ENCODE data around the gene EXD3.

EXD3 gene

DNA sequence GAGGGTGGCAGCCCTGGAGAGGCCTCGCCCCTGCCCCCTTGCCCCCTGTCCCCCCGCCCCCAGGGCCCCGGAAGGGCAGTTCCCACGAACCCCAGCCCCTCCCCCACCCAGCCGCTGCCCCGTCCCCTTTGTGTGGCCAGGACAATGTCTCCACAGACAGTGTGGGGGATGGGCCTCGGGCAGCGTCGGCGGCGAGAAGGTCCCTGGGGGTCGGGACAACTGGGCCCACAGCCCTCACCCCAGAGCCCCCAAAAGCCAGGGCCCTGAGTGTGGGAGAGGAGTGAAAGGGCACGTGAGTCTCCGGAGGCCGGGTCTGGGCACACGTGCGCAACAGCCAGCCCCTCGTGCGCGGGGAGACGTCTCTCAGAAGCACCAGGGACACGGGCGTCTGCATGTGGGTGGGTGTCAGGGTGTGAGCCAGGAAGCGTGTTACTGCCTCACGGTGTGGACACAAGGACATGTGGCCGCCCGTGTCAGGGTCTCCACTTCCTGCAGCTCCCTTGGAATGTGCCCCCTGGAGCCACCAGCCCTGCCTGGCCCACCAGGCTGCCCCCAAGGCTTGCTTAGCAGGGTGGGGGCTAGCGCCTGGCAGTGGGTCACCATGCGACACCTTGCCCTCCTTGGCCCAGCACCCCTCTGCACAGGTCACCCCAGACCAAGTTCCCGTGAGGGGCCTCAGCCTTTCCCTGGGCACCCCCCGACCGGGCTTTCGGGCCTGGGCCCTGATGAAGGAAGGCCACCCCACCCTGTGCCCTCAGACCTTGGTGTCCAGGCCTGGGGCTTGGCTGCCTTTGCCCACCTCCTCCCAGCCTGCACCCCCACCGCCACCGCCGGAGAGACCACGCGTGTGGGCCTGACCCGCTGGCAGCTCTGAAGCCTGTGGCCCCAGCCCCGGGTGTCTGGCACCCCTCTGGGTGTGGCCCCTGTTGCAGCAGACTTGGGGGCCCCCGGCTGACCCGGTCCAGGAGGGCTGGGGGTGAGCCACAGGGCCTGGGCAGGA lies 108.1 kb downstream of the EXD3 start:
- DNase-seq, result no peak

DNA sequence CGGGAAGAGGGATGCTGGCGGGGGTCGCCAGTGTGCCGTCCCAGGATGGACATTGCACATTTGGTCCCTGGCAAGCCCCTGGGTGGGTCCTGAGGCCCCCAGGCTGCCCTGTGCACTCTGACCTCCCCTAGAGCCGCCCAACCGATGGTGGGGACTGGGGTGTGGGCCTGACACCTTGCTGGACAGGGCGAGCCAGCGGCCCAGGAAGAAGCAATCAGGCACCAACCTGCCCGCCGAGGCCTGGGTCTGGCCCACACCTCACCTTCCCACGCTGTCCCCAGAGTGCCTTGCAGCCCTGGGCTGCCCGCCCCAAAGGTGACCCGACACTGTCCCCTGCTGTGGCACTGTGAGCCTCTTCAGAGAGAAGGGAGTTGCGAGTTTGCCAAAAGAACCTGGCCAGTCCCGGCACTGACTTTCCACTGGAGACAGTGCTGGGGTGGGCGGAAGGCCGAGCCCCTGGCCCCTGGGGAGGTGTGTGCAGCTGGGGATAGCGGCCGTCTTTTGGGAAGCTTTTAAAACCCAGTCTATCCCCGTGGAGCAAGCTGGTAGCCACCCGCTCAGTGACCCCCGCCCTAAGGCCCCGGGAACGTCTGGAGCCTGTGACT lies 108.9 kb downstream of the EXD3 start:
- DNase-seq, result no peak

DNA sequence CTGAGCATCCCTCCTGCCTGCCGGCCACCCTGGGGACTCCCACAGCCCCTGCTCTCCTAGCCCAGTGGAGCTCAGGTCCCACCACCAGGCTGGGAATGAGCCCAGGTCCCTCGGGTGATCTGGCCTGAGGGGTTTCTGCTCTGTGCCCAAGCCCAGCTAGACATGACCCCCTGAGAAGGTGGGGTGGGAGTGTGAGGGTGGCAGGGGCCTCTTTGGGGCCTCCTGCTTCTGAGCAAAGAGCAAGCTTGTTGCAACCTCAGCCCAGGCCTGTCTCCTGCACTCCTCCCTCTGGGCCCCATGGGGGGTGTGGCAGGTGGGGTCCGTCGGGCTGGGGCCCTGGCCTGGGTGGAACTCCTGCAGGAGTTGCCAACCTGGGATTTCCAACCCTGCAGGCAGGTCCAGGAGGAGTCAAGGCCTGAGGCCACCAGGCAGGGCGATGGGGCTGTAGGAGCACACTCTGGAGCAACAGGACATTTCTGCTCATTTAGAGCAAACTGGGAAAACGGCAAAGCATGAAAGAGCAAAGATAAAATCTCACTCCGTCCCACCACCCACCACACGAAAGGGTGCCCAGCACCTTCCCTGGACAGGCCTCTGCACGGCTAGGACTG lies 109.5 kb downstream of the EXD3 start:
- no peak for DNase-seq

DNA sequence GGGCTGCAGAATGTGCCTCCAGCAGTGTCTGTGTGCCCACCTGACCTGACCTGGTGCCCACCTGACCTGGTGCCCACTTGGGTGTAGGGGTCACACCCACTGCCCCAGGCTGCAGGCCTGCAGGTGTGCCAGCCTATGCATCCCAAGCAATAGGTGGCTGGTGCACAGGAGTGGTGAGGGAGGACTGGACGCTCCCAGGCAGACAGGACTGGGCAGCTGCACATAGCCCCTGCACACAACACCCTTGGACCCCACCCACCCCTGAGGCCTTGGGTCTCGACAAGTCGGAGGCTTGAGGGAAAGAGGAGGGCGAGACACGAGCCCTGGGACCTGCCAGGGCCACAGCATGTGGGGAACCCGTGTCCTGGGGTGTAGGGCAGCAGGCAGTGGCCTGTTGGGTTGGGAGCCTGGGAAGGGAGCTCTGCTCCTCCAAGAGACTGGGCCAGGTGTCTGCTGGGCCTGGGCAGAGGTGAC lies 110.1 kb downstream of the EXD3 start:
- no peak for DNase-seq

DNA sequence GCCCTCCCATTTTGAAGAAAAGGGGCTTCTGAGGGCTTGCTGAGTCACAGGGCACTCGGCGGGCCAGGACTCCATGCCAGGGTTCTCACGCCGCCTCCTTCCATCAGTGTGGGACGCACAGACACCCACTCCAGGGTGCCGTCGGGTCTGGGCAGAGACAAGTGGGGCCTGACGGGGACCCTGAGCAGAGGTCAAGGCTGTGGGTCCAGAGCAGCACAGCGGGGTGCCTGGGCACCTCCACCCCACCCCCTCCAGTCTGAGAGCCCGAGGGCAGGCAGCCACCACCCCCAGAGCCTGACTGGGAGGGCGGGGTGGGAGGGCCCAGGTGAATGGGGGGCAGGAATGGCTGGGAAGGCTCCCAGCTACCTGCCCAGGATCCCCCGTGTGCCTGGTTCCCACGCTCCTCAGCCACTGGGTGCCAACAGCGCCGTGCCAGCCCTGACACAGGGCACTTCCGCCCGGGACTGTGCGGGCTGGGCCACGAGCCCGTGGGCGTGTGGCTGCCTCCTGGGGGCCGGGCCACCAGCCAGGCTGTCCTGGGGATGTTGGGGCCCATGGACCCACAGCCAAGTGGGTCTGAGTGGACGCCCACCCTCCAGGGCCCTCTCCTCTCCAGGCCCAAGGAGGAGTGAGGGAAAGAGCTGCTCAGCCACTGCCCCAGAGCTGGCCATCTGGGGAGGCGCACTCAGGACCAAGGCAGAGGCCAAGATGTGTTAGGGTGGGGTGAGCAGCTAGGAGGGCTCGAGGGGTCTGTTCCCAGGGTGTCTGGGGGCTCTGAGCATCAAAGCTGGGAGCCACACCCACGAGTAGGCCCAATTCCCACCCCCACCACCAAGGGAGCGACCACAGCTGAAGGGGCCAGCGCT lies 110.7 kb downstream of the EXD3 start:
- no peak for DNase-seq

DNA sequence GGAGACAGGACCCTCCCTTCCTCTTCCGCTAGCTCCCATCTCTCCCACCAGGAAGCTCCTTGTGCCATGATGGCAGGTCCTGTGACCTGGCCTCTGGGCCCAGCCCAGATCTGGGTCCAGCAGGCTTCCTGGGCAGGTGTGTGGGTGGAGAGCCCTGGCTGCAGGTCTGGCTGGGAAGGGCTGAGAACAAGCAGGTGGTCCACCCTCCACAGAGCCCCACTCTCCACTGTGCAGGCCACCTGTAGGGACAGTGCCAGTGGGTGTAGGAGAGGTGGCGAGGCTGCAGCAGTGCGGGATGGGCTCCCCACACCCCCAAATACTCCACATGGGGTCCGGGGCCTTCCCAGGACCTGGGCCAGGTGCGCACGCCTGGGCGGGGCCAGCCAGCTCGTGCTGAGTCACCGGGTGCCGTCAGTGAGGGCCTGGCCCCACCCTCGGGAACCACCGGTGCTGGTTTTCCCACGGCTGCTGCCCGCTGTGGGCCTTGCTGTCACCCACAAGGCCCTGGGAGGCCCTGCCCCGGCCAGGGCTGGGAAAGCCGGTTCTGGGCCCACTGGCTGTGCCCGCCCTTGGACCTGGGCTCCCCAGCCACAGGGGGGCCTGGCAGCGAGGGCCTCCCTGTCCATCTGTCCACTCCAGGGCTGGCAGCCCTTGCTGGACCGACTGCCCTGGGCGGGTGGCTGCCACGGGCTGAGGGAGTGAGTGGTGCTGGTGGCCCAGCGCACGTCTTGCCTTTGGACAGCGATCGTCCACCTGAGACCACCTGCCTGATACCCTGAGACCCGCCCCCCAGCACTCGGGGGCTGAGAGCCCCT lies 111.6 kb downstream of the EXD3 start:
- no peak for DNase-seq

DNA sequence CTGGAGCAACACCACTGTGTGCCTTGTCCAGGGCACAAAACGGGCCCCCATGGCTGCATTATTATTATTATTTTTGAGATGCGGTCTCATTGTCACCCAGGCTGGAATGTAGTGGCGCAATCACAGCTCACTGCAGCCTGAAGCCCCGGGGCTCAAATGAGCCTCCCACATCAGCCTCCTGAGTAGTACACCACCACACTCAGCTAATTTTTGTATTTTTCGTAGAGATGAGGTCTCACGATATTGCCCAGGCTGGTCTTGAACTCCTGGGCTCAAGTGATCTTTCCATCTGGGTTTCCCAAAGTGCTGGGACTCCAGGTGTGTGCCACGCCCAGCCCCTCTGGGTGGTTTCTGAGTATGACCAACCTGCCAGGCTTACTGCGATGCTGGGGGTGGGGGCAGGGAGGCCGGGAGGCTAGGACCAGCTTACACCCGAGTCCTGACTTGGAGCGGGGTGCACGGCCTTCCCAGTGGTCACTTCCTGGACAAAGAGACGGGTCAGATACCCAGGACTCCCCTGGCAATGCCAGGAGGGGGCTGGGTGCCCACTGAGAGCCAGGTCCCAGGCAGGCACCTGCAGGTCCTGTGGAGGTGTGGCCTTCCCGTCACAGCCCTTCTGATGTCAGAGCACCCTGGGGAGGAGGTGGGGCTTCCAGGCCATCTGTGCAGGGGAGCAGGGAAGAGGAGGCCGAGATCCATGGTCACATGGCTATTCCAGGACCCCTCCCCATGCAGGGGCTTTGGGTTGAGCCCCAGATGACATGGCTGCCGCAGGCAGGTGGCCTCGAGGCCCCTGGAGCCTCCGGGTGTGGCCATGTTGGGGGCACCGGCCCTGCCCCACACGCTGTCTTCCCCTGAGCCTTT lies 112.5 kb downstream of the EXD3 start:
- no peak for DNase-seq

DNA sequence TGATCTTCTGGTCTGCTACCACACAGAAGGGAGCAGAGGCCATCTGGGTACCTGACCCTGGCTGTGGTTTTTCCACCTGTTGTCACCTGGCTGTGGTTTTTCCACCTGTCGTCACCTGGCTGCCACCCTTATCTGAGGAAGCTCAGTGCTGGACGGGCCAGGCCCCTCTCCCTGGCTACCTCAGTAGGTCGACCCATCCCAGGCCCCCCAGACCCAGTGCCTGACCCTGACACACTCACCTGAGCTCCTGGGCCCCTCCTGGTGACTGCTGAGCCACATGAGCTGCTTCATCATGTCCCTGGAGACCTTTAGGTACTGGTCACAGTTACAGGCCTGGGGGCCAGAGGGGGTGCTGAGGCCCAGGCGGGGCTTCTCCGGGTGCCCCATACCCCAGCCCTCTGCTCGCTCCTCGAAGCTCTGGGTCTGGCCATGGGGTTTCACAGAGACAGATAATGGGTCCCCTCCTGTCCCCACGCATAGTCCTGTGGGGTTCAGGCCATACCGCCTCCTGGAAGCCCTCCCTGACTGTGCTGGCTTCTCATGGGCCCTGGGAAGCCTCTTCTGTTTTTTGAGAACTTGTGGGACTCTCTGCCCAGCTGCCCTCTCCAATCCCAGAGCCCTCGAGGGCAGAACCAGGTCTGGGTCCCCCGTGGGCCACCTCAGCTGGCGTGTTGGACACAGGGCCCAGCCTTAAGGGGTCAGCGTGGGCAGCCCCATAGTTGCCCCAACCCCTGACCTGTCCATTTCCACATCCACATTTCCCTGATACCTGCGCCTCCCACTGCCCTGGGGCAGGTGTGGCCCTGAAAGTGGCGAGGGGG lies 113.4 kb downstream of the EXD3 start:
- no peak for DNase-seq

DNA sequence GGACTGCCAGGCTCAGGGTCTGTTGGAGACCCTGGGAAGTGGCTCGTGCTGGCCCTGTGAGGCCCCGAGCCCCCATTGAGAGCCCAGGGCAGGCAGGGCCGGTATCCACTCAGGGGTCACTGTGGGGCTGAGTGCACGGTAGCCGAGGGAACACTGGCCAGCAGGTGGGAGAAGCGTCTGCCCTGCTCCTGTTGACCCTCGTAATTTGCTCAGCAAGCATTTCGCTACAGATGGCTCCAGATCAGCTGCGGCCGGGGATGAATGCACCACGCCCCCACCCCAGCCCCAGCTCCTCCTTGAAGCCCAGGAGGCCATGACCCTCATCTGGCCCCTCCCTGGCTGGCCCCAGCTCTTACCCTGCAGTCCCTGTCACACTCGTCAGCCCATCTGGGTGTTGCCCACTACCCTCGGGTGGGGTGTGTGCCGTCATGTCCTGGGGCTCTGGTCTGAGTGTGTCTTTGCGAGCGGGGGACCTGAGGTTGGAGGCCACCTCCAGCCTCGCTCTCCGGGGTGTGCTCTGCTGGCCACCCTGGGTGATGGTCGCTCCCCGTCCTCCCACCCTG lies 114.8 kb downstream of the EXD3 start:
- no peak for DNase-seq

DNA sequence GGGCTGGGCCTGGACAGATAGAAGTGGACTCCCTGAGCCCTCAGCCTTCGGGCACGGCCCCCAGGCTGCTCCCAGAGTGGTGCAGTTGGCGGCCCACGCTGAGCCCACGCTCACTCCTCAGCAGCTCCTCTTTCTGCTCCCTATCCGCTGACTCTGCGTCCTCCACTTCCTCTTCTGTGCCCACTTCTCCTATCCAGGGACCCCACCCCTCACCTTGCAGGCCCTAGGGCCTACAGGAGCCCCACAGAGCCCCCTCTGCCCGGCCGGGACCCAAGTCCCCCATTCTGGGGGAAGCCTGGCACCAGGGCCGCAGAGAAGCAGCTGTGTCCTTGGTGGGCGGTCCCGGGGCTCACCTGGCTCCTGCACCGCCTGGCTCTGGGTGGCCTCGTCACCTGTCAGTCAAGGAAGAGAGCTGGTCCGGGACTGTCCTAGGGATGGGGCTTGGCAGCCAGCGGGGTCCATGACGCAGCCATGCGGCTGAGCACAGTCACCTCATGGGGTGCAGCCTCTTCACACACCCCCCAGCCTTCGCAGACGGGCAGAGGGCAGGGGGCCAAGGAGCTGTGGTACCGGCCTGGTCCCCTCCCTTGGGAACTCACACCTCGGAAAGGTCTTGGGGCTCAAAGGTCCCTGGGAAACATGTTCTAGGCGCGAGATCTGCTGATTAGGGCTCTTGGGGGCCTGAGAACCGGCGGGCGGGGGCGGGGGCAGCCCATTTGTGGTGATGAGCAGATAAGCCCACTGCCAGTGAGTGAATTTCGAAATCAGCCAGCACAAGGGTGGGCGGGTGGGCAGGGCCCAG lies 115.5 kb downstream of the EXD3 start:
- DNase-seq, result no peak

DNA sequence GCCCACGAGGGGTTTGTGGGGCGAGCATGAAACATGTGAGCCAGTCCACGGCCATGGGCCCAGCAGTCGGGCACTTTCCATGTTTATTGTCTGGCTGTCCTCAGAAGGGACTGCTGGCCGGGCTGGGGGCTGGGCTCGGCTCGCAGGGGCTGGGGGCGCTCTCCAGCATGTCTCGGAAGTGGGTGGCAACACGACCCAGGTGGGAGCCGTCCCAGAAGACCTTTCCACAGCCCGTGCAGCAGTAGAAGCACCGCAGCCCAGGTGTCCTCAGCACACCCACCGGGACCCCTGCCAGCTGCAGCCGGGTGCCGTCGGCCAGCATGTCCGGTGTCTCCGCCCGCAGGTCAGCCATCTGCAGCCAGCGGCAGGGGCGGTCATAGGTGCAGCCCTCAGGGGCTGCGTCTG lies 116.1 kb downstream of the EXD3 start:
- DNase-seq, result no peak

DNA sequence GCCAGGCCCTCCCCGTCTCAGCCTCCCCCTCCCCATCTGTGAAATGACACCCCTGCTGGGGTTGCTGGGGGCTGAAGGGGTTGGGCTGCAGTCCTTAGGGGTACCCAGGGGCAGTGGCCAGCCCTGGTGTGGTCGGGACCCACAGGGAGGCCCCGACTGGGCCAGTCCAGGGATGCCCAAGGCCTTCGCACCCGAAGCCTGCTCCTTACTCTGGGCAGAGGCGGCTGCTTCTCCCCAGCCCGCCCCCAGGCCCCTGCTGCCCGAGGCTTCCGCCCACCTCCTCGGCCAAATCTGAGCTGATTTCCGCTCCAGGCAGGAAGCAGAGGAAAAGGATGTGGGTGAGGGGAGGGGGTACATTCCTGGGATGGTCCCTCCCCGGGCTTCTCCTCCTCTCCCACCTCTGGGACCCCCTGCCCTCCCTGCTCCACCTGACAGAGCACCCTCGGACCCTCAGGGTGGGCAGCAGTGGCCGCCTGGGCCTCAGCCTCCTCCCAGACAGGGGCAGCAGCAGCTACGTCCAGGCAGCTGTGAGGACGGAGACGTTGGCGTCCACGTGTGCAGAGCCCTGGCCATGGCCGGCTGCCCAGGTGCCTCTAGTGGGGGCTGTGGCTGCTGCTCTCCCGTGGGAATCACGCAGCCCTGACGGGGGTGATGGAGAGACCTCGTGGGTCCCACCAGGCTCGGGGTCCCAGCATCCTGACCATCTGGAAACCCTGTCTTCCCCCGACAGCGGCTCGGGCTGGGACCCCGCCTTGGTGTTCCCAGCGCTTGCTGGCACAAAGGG lies 116.7 kb downstream of the EXD3 start:
- DNase-seq, result no peak

DNA sequence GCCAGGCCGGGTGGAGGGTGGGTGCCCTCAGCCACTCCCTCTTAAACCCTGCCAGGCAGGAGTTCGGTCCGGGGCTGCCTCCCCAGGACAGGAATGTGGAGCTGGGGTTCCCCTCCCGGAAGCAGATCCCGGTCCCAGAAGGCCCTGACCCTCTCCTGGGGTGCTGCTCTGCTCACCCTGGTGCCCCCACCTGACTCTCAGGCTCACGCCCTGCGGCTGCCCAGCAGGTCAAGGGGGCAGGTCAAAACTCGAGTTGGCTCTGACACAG lies 117.2 kb downstream of the EXD3 start:
- no peak for DNase-seq

DNA sequence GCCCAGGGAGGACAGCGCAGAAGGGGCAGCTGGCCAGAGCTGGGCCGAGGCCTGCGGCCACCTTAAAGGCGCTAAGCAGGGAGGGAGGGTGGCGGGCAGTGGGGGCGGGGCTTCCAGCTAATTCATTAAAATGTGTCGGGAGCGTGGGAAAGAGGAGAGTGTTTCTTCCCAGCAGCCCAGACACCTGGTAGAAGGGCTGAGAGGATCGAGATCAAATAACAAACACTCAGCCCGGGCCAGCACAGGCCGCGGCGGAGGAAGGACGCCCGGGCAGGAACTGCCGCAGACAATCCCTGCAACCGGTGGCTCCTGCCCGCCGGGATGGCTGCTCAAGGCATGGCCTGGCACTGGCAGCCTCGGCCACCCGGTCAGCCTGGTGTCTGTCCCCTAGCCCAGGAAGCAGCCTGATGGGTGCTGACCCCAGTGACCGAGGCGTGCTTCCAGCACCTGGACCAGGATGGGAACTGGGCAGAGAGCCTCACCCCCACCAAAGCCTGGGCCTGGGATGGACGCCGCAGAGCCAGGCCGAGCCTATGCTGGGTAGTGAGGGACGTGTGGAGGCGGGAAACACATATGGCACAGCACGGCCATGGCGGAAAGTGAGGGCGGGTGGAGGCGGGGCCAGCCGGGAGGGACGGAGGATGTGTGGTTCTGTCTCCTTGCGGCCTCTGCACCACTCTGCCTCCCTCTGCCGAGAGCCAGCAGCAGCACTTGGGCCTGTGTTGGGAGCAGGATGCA lies 117.7 kb downstream of the EXD3 start:
- DNase-seq, result no peak

DNA sequence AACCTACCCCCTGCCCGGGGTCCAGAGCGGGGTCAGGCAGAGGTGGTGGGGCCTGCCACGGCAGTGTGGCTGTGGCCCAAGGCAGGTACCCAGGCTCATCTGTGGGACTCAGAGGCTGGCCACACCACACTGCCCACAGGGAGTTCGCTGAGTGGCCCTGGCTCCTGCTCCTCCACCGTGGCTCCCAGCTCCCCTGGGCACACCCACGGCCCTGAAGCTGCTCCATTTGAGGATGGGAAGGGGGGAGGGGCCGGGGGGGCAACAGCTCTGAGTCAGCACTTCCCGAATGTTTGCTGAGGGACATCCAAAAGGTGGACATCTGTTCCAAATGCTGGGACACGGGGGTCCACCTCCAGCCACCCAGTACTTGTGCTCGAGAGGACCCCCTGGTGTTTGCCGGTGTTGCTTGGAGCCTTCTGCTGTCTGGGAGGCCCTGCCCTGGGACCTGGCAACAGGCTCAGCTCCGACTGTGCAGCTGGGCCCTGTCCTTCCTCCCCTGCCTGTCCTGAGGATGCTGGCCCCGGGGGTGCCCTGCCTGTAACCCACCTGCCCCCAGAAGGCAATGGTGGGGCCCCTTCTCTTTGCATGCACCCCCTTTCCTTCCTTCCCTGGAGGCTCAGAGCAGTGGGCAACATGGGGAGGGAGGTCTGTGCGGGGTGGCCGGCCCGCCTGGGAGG lies 118.4 kb downstream of the EXD3 start:
- no peak for DNase-seq

DNA sequence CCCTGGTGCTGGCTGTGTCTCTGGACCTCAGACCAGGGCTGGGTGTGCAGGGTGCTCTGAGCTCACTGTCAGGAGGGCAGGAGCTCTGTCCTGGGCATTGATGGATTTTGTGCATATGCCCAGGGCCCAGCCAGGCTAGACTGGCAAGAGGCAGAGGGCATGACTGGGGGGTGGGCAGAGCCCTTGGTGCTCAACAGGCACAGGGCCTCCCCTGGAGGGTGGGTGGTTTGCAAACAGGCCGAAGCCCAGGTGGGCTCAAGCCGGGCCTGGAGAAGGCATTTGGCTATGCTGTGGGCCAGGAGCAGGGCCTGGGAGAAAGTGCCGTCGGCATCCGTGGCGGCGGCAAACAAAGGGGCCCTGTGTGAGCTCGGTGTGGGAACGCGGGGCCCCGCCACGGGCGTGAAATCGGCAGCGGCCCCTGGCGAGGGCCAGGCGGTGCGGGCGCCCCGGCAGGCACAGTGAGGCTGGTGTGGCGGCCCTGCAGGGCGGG lies 119.0 kb downstream of the EXD3 start:
- no peak for DNase-seq
